ENCODE results near the gene MSRB3. TPM values are rescaled to one million over a fixed set of nuclear protein-coding genes. Genes with fewer than 3 reads are reported as not detected.

The MSRB3 gene
- total RNA-seq, 1 experiment from 2014 or later = 1.1 TPM

DNA sequence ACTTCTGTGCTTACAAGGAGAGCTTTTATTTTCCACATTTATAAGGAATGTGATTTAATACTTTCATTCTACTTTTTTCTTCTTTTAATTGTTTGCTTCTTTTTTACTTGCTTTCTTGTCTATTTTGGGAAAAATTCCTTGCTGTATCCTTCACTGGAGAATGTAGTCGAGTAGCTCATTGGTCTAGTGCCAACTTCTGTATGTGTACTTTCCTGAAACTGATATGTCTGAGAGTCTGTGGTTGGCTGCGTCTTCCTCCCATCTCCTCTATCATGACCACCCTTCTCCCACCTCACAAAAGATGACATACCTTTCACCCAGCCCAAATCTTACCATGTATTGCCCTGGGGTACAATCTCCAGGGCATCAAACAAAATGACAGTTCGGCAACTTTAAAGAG, 51.8 kb downstream of the MSRB3 start:
- no peak overlapping the region for H3K4me2 ChIP-seq (ENCODE audit: insufficient read depth, insufficient read length, low read length)
- no peaks in the 10 kb centered on the region for H3K4me1 ChIP-seq (ENCODE audit: insufficient read depth, low read length)
- H2AK5ac ChIP-seq (ENCODE audit: insufficient read length, low read length) = no peak overlapping the region
- whole genome bisulfite sequencing (ENCODE audit: extremely low coverage, insufficient read length, low lambda C conversion rate) = no CpG with 5 or more reads among the region's 3 CpGs
- no peak overlapping the region for H2BK15ac ChIP-seq (ENCODE audit: low read depth, low read length)
- H3K4ac ChIP-seq (ENCODE audit: low read depth, low read length) = no peak overlapping the region
- no peaks in the 10 kb centered on the region for H3K9me3 ChIP-seq (ENCODE audit: control insufficient read depth, low read depth, low read length)
- H3K79me1 ChIP-seq (ENCODE audit: insufficient read depth, low read depth, low read length, poor library complexity, severe bottlenecking) = no peaks in the 10 kb centered on the region
- no peak overlapping the region for H3K56ac ChIP-seq (ENCODE audit: insufficient read length, low read depth, low read length)
- H2BK5ac ChIP-seq (ENCODE audit: insufficient read length, low read length) = no peak overlapping the region
- H2BK20ac ChIP-seq (ENCODE audit: low read depth, low read length, poor library complexity, severe bottlenecking) = no peak overlapping the region
- Mint-ChIP-seq H3K27ac (no peak overlapping the region; a peak in 1 of 7 replicates), H3K9me3 (peaks cover 0 to 3% of the 10 kb centered on the region in 2 experiments; a peak in 1 of 5 replicates), H3K4me1 (peaks cover 0 to 2% of the 10 kb centered on the region in 2 experiments; a peak in 1 of 4 replicates), H3K4me3 (no peak overlapping the region), H3K27me3 (ENCODE audit: low read depth) (no peaks in the 10 kb centered on the region), H3K36me3 (ENCODE audit: insufficient read depth in 1 of 3, low read depth in 3 of 3) (no peaks in the 10 kb centered on the region)
- no peak overlapping the region for H2AFZ ChIP-seq (ENCODE audit: low read length)
- no peak overlapping the region for H3K27ac ChIP-seq (ENCODE audit: insufficient read length, low read depth, low read length)
- H2BK120ac ChIP-seq (ENCODE audit: low read depth, low read length, poor library complexity, severe bottlenecking) = no peak overlapping the region
- no peak for DNase-seq
- no peak overlapping the region for H3K18ac ChIP-seq (ENCODE audit: insufficient read length, low read depth, low read length)
- no peak overlapping the region for H3K9ac ChIP-seq (ENCODE audit: extremely low read depth, insufficient read length, low read length)
- no peak overlapping the region for H3K14ac ChIP-seq (ENCODE audit: insufficient read depth, low read length)
- no peak overlapping the region for H4K5ac ChIP-seq (ENCODE audit: insufficient read length, low read depth, low read length)
- H2BK12ac ChIP-seq (ENCODE audit: insufficient read length, low read depth, low read length) = no peak overlapping the region
- no peak overlapping the region for H3K23ac ChIP-seq (ENCODE audit: insufficient read length, low read depth, low read length)
- H3K23me2 ChIP-seq (ENCODE audit: insufficient read length, low read depth, low read length, poor library complexity, severe bottlenecking) = no peaks in the 10 kb centered on the region
- no peak overlapping the region for H4K91ac ChIP-seq (ENCODE audit: insufficient read length, low read depth, low read length)
- H4K20me1 ChIP-seq (ENCODE audit: control insufficient read depth, insufficient read depth, insufficient read length) = no peaks in the 10 kb centered on the region
- H4K8ac ChIP-seq (replicated peaks; ENCODE audit: insufficient read length, low read depth, low read length) = no peak overlapping the region
- H3K79me2 ChIP-seq (ENCODE audit: insufficient read depth, low read length) = no peaks in the 10 kb centered on the region
- TF ChIP-seq, protein P1, sequence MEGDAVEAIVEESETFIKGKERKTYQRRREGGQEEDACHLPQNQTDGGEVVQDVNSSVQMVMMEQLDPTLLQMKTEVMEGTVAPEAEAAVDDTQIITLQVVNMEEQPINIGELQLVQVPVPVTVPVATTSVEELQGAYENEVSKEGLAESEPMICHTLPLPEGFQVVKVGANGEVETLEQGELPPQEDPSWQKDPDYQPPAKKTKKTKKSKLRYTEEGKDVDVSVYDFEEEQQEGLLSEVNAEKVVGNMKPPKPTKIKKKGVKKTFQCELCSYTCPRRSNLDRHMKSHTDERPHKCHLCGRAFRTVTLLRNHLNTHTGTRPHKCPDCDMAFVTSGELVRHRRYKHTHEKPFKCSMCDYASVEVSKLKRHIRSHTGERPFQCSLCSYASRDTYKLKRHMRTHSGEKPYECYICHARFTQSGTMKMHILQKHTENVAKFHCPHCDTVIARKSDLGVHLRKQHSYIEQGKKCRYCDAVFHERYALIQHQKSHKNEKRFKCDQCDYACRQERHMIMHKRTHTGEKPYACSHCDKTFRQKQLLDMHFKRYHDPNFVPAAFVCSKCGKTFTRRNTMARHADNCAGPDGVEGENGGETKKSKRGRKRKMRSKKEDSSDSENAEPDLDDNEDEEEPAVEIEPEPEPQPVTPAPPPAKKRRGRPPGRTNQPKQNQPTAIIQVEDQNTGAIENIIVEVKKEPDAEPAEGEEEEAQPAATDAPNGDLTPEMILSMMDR (conservative IDR thresholded peaks at IDR 0.05) = no peak
- no peaks in the 10 kb centered on the region for H3K27me3 ChIP-seq (ENCODE audit: insufficient read depth, low read length)
- no peak overlapping the region for H3T11ph ChIP-seq (ENCODE audit: low read length)
